ENCODE data around the gene NEMP2. TPM values are rescaled to one million over a fixed set of nuclear protein-coding genes. Genes with fewer than 3 reads are reported as not detected.

Gene NEMP2
- total RNA-seq, 1 donor from 2014 or later: 13.8 TPM

GRCh38 chr2:190550137-190550536 lies 15.6 kb upstream of the NEMP2 start:
- H3K79me2 ChIP-seq (ENCODE audit: low read depth): no peaks in the 10 kb centered on the region
- DNase-seq (ENCODE audit: low spot score): no peak
- H3K9me3 ChIP-seq (ENCODE audit: low read depth): no peaks in the 10 kb centered on the region
- TF ChIP-seq EZH2 (IDR thresholded peaks at IDR 0.05) (no peak), CTCF (IDR thresholded peaks at IDR 0.05) (no peak), EZH2phosphoT487 (IDR thresholded peaks at IDR 0.05) (no peak)
- H3K4me1 ChIP-seq: no peaks in the 10 kb centered on the region
- H3K4me2 ChIP-seq: no peak overlapping the region
- Mint-ChIP-seq H3K4me3 (no peak overlapping the region), H3K27ac (no peak overlapping the region), H3K4me1 (no peaks in the 10 kb centered on the region), H3K27me3 (ENCODE audit: insufficient read depth, low read depth) (peaks cover 2% of the 10 kb centered on the region), H3K36me3 (no peaks in the 10 kb centered on the region), H3K9me3 (no peaks in the 10 kb centered on the region)
- H3K27ac ChIP-seq: no peak overlapping the region
- no peaks in the 10 kb centered on the region for H3F3A ChIP-seq (ENCODE audit: low read depth)
- H4K20me1 ChIP-seq (ENCODE audit: low read depth): no peaks in the 10 kb centered on the region
- no peak overlapping the region for H3K9ac ChIP-seq
- no peaks in the 10 kb centered on the region for H3K36me3 ChIP-seq
- no peak overlapping the region for H2AFZ ChIP-seq (replicated peaks)
- H3K4me3 ChIP-seq: no peak overlapping the region
- H3K27me3 ChIP-seq: no peaks in the 10 kb centered on the region

GRCh38 chr2:190547886-190548285 lies 13.4 kb upstream of the NEMP2 start:
- Mint-ChIP-seq H3K4me1 (no peaks in the 10 kb centered on the region), H3K4me3 (no peak overlapping the region), H3K36me3 (no peaks in the 10 kb centered on the region), H3K27me3 (ENCODE audit: insufficient read depth, low read depth) (peaks cover 2% of the 10 kb centered on the region), H3K9me3 (peaks cover 2% of the 10 kb centered on the region), H3K27ac (no peak overlapping the region)
- H3K27me3 ChIP-seq: no peaks in the 10 kb centered on the region
- no peak overlapping the region for H3K4me2 ChIP-seq
- H2AFZ ChIP-seq (replicated peaks): no peak overlapping the region
- no peak overlapping the region for H3K4me3 ChIP-seq
- H3F3A ChIP-seq (ENCODE audit: low read depth): no peaks in the 10 kb centered on the region
- H3K4me1 ChIP-seq: no peaks in the 10 kb centered on the region
- no peak for DNase-seq (ENCODE audit: low spot score)
- no peaks in the 10 kb centered on the region for H3K9me3 ChIP-seq (ENCODE audit: low read depth)
- H3K9ac ChIP-seq: no peak overlapping the region
- H3K36me3 ChIP-seq: no peaks in the 10 kb centered on the region
- no peaks in the 10 kb centered on the region for H3K79me2 ChIP-seq (ENCODE audit: low read depth)
- no peaks in the 10 kb centered on the region for H4K20me1 ChIP-seq (ENCODE audit: low read depth)
- no peak overlapping the region for H3K27ac ChIP-seq
- no peak for TF ChIP-seq EZH2phosphoT487 (IDR thresholded peaks at IDR 0.05)
- TF ChIP-seq EZH2 (IDR thresholded peaks at IDR 0.05): no peak
- TF ChIP-seq CTCF (IDR thresholded peaks at IDR 0.05): no peak

- H3K27ac Mint-ChIP-seq: no peak overlapping the region
- Histone ChIP-seq H3K79me2 (ENCODE audit: low read depth) (no peaks in the 10 kb centered on the region), H3K4me3 (no peak overlapping the region)
These were observed 12.2 kb upstream of the NEMP2 start for GRCh38 chr2:190546734-190547133.

More at GRCh38 chr2:190546734-190547133, 12.2 kb upstream of the NEMP2 start:
- H3K9ac ChIP-seq: no peak overlapping the region
- no peak overlapping the region for H3K27ac ChIP-seq
- H3K27me3 Mint-ChIP-seq (ENCODE audit: insufficient read depth, low read depth): peaks cover 6% of the 10 kb centered on the region
- peaks cover 12% of the 10 kb centered on the region for H3K9me3 Mint-ChIP-seq
- DNase-seq (ENCODE audit: low spot score): no peak
- H3K36me3 Mint-ChIP-seq: peaks cover 5% of the 10 kb centered on the region
- no peaks in the 10 kb centered on the region for H3K4me1 Mint-ChIP-seq
- no peak overlapping the region for H3K4me3 Mint-ChIP-seq
- TF ChIP-seq CTCF (IDR thresholded peaks at IDR 0.05): no peak
- no peak for TF ChIP-seq EZH2phosphoT487 (IDR thresholded peaks at IDR 0.05)
- no peak for TF ChIP-seq EZH2 (IDR thresholded peaks at IDR 0.05)
- H2AFZ ChIP-seq (replicated peaks): no peak overlapping the region
- H3K27me3 ChIP-seq: no peaks in the 10 kb centered on the region
- H3F3A ChIP-seq (ENCODE audit: low read depth): no peaks in the 10 kb centered on the region
- no peaks in the 10 kb centered on the region for H4K20me1 ChIP-seq (ENCODE audit: low read depth)
- H3K4me1 ChIP-seq: no peaks in the 10 kb centered on the region
- H3K36me3 ChIP-seq: no peaks in the 10 kb centered on the region
- H3K9me3 ChIP-seq (ENCODE audit: low read depth): no peaks in the 10 kb centered on the region
- no peak overlapping the region for H3K4me2 ChIP-seq
